ENCODE data around the gene EGFL6.

DNA sequence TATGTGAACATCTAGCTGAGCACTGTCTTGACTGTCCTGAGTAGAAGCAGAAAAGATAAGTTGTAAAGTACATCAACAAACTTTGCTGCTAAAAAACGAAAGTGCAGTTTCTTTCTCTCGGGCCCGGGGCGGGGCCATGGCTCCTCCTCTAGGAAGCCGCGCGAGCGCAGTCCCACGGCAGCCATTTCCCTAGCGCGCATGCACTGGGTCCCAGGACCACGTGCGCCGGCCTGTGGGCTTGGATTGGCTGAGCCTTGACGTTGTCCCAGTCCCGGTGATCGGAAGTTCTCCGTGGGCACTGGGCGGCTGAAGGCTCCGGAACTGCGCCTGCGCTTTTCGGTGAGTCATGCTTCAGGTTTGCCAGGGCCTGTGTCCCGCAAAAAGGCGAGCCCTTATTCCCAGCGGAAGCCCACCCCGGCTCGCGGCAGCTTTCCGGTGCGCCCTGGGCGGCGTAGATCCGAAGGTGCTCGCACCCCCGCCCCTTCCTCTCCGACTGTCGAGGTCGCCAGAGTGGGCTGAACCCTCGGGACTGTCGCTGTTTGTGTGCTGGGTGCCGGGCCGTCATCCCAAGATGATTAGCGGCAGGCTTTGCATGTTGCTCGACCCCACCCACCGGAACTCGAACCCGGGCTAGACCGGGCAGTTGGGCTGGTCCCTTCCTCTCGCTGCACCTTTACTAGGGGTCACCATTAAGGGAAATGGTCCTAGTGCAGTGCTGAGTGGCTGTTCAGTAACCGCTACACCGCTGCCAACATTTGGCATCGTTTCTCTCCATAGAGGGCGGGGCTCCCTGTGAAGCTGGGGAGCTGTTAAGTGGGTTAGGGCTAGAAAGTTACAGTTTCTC, 83.7 kb downstream of the EGFL6 start, which contains the start of gene TCEANC:
- TF ChIP-seq CTCF (IDR thresholded peaks at IDR 0.05), result no peak
- TF ChIP-seq POLR2A (IDR thresholded peaks at IDR 0.05), result peak; percentile 84
